ENCODE measurements around the gene RNF141.
A peak's percentile ranks its signal among the peaks of the same experiment; 100 is the strongest.

Gene RNF141

DNA sequence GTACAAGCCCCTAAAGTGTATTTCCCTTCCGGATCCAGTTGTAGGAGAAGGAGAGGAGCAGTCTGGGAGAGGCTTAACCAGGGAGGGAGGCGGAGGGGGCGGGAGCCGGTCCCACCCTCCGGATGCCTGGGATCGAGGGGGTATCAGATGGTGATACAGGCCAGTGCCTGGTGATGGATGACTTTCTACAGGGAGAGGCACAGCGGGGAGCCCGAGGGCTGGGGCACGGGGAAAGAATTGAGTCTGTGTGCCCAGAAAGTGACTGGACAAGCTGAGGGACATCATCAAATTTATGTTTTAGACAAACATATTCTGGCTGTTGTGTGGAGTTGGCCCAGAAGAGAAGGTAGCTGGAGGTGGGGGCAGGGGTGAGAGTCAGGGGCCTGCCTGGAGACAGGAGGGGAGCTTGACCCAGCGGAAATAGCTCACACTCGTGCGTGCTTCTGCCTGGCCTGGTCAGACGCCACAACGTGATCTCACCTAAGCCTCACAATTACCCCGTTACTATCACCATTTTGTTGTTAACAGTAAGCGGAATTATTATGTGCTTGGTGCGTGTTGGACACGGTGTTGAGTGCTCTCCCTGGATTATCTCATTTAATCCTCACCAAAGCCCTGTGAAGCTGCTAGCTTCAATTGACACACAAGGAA, 43.5 kb downstream of the RNF141 start:
- no peak for DNase-seq

DNA sequence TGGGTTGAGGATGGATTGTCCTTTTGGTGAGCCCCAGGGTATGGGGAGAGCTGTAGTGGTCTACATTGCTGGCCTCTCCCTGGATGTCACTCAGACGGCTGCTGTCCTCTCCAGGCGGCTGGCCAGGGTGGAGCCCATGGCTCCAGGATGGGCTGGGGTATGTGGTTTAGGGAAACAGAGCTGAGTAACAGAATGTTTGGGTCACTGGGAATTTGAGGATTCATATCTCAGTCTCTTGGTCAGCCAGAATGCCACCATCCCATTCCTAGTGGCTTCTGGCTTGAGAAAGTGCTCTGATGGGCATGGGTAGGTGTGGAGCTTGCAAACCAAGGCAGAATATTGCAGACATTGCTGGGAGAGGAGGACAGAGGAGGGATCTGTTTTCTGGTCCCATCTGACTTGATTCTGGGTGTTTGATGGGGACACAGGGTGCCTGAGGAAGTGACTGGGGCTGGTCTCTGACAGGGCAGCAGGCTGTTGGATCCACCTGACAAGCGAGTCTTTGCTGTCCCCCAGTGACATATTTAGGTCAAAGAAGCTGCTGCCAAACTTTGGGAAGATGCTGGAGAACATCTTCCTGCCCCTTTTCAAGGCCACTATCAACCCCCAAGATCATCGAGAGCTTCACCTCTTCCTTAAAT, 44.6 kb downstream of the RNF141 start:
- DNase-seq: no peak

DNA sequence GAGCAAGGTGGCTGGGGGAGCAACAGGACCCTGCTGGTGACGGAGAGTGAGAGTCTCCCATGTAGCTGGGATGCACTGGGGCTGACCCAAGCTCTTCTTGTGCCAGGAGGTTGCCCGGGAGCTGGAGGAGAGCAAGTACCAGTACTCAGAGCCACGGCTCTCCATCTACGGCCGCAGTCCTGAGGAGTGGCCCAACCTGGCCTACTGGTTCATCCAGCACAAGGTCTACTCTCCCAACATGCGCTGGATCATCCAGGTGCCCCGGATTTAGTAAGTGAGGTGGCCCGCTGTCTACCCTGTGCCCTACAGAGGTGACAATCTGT, 45.6 kb downstream of the RNF141 start:
- no peak for DNase-seq

DNA sequence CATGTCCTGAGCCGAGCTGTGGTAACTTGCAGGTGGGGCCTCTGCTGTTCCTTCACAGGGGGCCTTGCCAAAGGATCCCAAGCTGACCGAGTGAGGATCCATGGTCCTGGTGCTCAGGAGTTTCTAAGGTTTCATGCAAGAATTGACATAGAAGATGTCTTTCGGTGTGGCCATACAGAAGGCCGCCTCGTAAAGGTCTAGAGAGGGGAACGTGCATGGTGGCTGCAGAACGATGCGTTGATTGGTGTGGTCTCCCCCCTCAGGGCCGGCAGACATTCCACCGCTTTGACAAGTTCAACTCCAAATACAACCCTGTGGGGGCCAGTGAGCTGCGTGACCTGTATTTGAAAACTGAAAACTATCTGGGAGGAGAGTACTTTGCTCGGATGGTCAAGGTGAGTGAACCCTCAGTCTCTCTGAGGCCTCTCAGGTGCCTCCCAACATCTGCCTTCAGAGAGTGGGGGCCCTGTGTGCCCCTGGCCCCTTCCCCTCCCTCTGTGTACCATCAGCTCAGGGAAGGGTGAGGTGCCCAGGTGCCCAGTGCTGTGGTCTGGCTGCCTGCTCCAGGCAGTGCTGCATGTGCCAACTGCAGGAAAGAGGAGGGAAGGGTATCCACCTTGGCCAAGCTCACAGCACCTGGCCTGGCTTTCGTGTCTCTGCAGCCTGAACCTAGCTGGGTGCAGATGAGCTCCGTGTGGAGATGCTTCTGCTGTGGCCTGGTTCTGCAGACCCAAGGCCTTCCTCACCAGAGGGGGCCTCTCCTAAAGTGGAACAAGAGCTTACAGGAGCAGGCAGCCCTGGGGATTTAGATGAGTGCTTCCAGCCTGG, 46.1 kb downstream of the RNF141 start:
- no peak for DNase-seq

DNA sequence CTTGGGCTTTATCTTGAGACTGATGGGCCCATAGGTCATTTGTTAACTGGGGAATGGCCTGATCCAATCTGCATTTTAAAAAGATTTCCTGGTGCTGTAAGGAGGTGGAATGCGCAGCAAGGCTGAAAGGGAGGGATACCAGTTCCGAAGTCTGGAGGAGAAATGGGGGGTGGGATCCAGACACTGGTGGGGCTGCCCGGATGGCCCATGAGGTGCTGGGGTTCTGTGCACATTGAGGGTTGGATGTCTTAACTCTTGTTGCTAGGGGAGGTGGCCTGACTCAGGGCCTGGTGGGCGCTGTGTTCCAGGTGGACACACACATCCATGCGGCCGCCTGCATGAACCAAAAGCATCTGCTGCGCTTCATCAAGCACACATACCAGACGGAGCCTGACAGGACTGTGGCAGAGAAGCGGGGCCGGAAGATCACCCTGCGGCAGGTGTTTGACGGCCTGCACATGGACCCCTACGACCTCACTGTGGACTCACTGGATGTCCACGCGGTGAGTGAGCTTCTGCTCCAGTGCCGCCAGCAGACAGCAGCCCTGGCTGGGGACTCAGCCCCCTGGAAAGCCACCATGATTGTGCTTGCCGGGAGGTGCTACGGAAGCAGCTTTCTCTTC, 47.8 kb downstream of the RNF141 start:
- DNase-seq: no peak

DNA sequence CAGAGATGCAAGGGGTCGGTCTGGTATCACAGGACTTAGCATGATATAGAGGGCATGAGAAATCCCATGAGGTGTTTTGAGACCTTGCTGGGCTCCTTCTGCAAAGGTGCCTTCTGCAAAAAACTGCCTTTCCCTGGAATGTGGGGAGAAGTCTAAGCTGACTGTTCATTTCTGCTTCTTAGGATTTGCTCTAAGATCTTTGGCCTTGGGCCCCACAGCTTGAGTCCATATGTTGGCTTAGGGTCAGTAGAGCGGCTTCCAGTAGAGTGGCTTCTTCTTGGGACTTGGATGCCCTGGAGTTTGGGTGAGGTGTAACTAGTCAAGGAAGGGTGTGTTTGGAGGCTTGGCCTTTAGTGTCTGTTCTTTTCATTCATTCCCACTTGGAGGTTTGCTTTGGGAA, 48.9 kb downstream of the RNF141 start:
- DNase-seq: no peak

- DNase-seq: peak; percentile 26 to 65
These were observed 50.4 kb downstream of the RNF141 start for GRCh38 chr11:10490398-10491241.

- no peak for DNase-seq
These were observed 51.0 kb downstream of the RNF141 start for GRCh38 chr11:10490032-10490397.

DNA sequence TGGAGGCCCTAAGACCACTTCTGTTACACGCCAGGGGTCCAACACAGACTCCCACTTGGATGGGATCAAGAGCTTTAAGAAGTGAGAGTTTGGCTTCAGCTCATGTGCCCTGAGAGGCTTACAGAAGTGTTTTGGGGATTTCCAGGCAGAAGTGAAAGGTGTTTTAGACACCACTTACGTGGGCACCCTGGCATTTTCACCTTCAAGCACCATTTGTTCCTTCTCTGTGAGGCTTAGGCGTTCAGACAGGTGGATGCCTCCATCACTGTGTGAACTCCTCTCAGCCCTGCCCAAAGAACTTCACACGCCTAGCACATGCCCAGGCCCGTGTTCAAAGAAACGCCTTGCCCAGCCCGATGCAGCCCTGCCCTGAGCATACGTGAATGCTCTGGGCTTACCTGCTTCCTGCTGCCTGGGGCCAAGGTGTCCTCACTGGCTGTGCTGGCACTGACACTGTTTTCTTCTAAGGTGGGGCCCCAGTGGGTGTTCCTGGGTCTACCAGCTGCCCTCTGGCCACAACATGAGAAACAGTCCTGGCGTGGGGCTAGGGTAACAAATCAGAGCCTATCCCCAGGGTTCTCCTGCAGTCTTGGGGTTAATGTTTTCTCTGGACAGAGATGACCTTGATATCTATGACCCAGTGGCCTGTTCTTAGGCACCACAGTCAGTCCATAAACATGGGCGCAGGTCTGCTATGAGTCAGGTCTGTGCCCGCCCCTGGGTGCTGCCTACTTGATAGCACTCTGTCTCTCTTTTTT, 51.9 kb downstream of the RNF141 start:
- DNase-seq: no peak

GRCh38 chr11:10488121-10488933, 52.7 kb downstream of the RNF141 start:
- no peak for DNase-seq

GRCh38 chr11:10487002-10487647, 53.9 kb downstream of the RNF141 start:
- no peak for DNase-seq

GRCh38 chr11:10486161-10486840, 54.7 kb downstream of the RNF141 start:
- no peak for DNase-seq

- DNase-seq: no peak
These were observed 55.3 kb downstream of the RNF141 start for GRCh38 chr11:10485646-10486045.

DNA sequence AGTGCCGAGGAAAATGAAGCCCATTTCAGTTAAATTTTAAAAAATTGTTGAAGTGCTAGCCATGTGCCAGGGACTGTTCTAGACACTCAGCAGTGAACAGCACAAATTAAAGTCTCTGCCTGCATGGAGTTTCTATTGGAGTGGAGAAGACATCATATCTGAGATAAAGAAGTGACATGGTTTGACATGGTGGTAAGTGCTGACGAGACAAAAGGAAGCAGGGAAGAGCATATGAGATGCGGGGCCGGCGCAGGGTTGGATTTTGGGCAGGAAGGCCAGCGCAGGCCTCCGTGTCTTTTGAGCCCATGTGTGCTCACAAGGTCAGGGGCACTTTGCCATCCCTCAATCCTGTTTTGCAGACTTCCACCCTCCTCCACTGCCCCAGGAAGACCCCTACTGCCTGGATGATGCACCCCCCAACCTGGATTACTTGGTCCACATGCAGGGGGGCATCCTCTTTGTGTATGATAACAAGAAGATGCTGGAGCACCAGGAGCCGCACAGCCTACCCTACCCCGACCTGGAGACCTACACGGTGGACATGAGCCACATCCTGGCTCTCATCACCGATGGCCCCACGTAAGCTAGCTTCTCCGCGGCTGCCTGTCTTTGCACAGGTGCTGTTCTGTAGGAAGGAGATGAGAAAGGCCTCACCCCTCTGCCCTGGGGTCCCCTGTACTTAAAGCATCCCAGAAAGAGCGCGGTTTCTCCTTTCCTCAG, 56.4 kb downstream of the RNF141 start:
- no peak for DNase-seq

- no peak for DNase-seq
These were observed 57.4 kb downstream of the RNF141 start for GRCh38 chr11:10483584-10483983.

DNA sequence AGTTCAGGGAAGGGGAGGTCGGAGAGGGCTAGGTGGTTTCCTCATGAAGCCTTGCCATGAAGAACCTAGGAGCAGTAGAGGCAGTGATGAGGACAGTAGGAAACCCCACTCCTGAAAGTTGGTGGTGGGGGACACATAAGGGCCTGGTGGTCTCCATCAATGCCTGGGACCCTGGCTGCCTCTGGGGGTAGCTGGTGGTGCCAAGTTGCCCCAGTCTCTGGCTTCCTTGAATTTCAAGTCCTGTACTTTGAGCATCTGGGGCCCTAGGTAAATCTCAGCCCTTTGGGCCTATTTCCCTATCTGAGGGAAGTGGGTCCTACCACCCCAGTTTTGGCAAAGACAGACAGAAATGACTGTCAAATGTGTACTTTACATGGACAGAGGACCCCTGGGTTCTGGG, 57.8 kb downstream of the RNF141 start:
- no peak for DNase-seq

GRCh38 chr11:10481560-10482349, 59.2 kb downstream of the RNF141 start:
- no peak for DNase-seq

DNA sequence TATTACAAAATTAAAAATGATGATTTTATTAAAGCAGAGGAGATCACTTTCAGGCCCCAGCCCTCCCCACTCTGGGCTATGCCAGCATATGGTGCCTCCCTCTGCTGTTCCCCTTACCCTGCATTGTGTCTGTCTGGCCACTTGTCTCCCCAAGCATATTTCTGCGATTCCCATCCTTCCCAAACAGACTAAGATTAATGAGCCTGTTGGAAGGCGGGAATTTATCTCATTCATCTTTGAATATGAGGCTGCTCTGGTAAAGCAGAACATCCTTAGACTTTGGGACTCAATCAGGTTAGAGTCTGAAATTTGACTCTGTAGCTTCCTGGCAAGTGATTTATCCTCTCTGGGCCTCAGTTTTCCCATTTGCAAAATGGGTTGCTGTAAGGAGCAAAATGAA, 60.2 kb downstream of the RNF141 start:
- no peak for DNase-seq
